Nephron progenitor cell (in vitro differentiated cells): Measurements from ENCODE around the gene RAB8A.
"Not testable (repeated sequence)": the region's sequence is repeated elsewhere in the genome, so short reads cannot be mapped to it uniquely, and the experiment has no call there.

Experiments
- DNase-seq: peaks from one replicate; pipeline ENCODE4 v3.0.0; 2021
- H3K27ac Mint-ChIP-seq: 2 replicates; pipeline ENCODE4 v1.8.0; 2021; ENCODE audit warnings: mild to moderate bottlenecking, moderate library complexity, mixed read lengths
- H3K27me3 Mint-ChIP-seq: 2 replicates; pipeline ENCODE4 v1.8.0; 2021; ENCODE audit warnings: mild to moderate bottlenecking, low read depth, mixed read lengths; ENCODE audit not compliant: poor library complexity
- H3K36me3 Mint-ChIP-seq: 2 replicates; pipeline ENCODE4 v1.8.0; 2021; ENCODE audit warnings: low read depth, mixed read lengths
- H3K4me1 Mint-ChIP-seq: 2 replicates; pipeline ENCODE4 v1.8.0; 2021; ENCODE audit warnings: mixed read lengths
- H3K4me3 Mint-ChIP-seq: 2 replicates; pipeline ENCODE4 v1.8.0; 2021; ENCODE audit warnings: mild to moderate bottlenecking, moderate library complexity, mixed read lengths
- H3K9me3 Mint-ChIP-seq: 2 replicates; pipeline ENCODE4 v1.8.0; 2021; ENCODE audit warnings: mild to moderate bottlenecking, moderate library complexity, mixed read lengths
- CTCF ChIP-seq: fragments of 200-600 bp; sonication (generic); IDR thresholded peaks from 2 replicates; pipeline ENCODE4 v1.5.0; 2021; ENCODE audit warnings: antibody characterized with exemption

The RAB8A gene

GRCh38 chr19:16166417-16166816, 54.7 kb downstream of the RAB8A start:
- Mint-ChIP-seq H3K4me1 (no peaks in the 10 kb centered on the region), H3K36me3 (no peaks in the 10 kb centered on the region), H3K27me3 (peaks cover 16% of the 10 kb centered on the region), H3K27ac (no peak overlapping the region), H3K9me3 (no peaks in the 10 kb centered on the region), H3K4me3 (no peak overlapping the region)
- no peak for DNase-seq
- TF ChIP-seq CTCF: no peak

- no peaks in the 10 kb centered on the region for H3K9me3 Mint-ChIP-seq
- no peak for TF ChIP-seq CTCF
- no peak overlapping the region for H3K27ac Mint-ChIP-seq
- H3K4me1 Mint-ChIP-seq: no peaks in the 10 kb centered on the region
- no peak for DNase-seq
- no peak overlapping the region for H3K4me3 Mint-ChIP-seq
- peaks cover 15% of the 10 kb centered on the region for H3K27me3 Mint-ChIP-seq
- no peaks in the 10 kb centered on the region for H3K36me3 Mint-ChIP-seq
Observed at GRCh38 chr19:16167055-16167454, 55.4 kb downstream of the RAB8A start.

- Mint-ChIP-seq H3K27ac (peak overlapping the region; percentile 39), H3K4me3 (no peak overlapping the region), H3K27me3 (peaks cover 26% of the 10 kb centered on the region), H3K9me3 (no peaks in the 10 kb centered on the region), H3K4me1 (peaks cover 10% of the 10 kb centered on the region), H3K36me3 (no peaks in the 10 kb centered on the region)
- no peak for DNase-seq
- TF ChIP-seq CTCF: no peak
Observed at GRCh38 chr19:16168465-16169081, 56.9 kb downstream of the RAB8A start.

- DNase-seq: no peak
- TF ChIP-seq CTCF: no peak
- H3K9me3 Mint-ChIP-seq: peaks cover 4% of the 10 kb centered on the region
- peaks cover 26% of the 10 kb centered on the region for H3K27me3 Mint-ChIP-seq
- peaks cover 10% of the 10 kb centered on the region for H3K4me1 Mint-ChIP-seq
- no peak overlapping the region for H3K4me3 Mint-ChIP-seq
- no peaks in the 10 kb centered on the region for H3K36me3 Mint-ChIP-seq
- H3K27ac Mint-ChIP-seq: no peak overlapping the region
Observed at GRCh38 chr19:16170134-16170533, 58.4 kb downstream of the RAB8A start.

- Mint-ChIP-seq H3K9me3 (peaks cover 6% of the 10 kb centered on the region), H3K36me3 (no peaks in the 10 kb centered on the region), H3K27ac (no peak overlapping the region), H3K27me3 (peaks cover 52% of the 10 kb centered on the region), H3K4me3 (no peak overlapping the region), H3K4me1 (peaks cover 10% of the 10 kb centered on the region)
- TF ChIP-seq CTCF: no peak
- no peak for DNase-seq
Observed at GRCh38 chr19:16175954-16176353, 64.3 kb downstream of the RAB8A start.

GRCh38 chr19:16178866-16179265, 67.2 kb downstream of the RAB8A start:
- H3K4me1 Mint-ChIP-seq, DNase-seq, H3K36me3 Mint-ChIP-seq, H3K9me3 Mint-ChIP-seq, H3K4me3 Mint-ChIP-seq, H3K27ac Mint-ChIP-seq: not testable (repeated sequence)
- peaks cover 53% of the 10 kb centered on the region for H3K27me3 Mint-ChIP-seq
